Stimulated activated CD4-positive, alpha-beta T cell treated with anti-CD3 and anti-CD28 coated beads, Interleukin-2, amount 100 ng/mL, for 4 hours (primary cell): ENCODE data around the gene ATXN1.

ENCODE experiments used
- DNase-seq: peaks from one replicate; pipeline ENCODE4 v3.0.0-alpha.2; 2020; ENCODE audit warnings: low read depth

ATXN1 gene

DNA sequence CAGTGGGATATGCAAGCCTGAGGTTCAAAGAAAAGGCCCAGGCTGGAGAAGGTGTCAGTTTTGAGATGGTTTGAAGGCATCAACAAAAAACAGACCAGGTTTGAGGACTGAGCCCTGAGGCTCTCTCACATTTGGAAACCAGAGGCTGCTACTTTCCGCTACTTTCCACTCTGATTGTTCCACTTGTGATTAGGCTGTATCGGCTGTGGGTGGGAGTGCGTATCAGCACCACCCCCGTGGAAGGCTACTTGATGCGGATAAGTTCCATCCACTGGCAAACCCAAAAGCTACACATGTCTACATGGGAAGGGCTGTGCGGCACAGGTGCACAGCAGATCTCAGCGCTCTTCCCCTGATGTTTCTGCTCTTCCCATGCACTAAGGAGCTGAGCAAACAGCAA is 324.2 kb downstream of the ATXN1 start:
- peak; percentile 45 for DNase-seq

DNA sequence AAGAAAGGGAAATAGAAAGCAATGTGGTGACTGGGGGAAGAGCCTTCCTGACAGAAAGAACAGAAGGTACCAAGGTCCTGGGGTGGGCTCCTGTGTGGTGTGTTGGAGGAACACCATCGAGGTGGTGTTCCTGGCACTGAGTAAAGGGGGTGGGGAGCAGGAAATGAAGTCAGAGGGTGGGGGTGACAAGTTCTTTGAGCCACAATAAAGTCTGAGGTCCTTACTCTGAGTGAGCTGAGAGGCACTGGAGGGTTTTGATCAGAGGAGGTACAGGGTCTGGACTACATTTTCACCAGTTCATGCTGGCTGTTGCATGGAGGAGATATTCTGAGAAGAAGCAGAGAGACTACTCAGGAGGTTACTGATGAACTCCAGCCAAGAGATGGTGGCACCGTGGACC is 324.7 kb downstream of the ATXN1 start:
- no peak for DNase-seq

DNA sequence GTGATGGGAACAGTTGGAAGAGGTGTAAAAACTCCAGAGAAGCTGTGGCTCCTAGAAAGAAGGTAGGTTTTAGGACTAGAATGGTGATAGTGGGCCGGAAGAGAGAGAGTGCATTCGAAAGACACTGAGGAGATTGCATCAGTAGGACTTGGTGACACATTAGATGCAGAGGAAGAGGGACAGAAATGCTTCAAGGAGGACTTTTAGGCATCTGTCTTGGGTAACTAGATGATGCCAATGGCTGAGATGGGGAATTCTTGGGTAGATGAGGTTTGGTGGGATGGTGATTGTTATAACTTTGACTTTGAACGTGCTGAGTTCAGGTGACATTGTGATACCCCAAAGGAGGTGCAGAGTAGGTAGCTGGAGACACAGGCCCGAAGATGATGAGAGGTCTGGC is 326.4 kb downstream of the ATXN1 start:
- no peak for DNase-seq

DNA sequence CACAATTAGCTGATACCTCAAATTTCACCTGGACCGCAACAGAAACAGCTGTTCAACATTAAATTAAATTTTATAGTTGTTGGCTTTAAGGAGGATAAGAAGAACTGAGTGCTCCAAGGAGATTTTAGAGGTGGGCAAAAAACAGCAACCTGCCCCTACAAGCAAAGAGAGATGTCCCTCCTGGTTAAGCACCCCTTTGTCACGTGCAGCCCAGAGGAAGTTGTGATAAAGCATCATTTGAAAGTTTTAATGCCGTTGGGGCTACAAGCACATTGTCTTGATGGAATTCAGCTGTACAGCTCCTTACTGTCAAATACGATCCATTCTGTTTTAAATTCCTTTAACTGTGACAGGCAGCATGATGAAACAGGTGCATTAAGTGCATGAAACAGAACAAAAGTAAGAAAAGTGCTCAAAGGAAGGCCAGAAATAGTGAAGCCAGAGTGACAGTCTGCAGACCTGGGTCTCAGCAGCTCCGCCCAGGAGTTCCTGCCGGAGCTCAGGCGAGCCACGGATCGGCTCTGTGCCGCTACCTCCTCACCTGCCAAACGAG is 327.8 kb downstream of the ATXN1 start:
- DNase-seq: no peak

GRCh38 chr6:16432075-16433032 is 328.9 kb downstream of the ATXN1 start:
- no peak for DNase-seq

- no peak for DNase-seq
Measured at GRCh38 chr6:16431106-16431505, 330.2 kb downstream of the ATXN1 start.

GRCh38 chr6:16430391-16431089 is 330.7 kb downstream of the ATXN1 start:
- no peak for DNase-seq

DNA sequence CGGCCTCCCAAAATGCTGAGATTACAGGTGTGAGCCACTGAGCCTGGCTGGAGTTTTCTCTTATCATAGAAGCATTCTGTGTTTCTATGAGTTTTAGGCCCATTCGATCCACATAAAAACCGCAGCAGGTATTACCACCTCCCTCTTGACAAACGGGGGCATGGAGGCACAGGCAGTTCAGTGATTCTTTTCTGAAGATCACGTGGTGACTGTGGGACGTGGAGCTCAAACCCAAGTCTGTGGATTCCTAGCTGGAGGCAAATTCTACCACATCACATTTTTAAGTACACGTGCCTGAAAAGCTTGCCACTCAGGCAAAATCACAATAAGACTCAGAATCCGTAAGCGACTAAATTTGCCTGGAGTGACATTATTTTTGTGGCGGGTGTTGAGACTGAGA is 331.6 kb downstream of the ATXN1 start:
- DNase-seq: no peak

DNA sequence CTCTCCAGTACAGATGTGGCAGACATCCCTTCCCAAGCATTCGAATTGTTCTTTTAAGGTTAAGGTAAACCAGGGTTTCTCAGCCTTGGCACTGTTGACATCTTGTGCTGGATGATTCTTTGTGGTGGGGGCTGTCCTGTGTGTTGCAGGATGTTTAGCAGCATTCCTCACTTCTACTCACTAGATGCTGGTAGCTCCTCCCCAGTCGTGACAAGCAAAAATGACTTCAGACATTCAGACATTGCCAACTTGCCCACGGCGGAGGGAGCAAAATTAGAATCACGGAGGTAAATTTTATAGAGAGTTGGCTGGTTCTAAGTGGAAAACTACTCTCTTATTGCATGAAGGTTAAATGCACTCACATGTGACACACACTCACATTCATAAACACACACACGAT is 334.1 kb downstream of the ATXN1 start:
- no peak for DNase-seq

- DNase-seq: no peak
Measured at GRCh38 chr6:16425881-16426615, 335.2 kb downstream of the ATXN1 start.

DNA sequence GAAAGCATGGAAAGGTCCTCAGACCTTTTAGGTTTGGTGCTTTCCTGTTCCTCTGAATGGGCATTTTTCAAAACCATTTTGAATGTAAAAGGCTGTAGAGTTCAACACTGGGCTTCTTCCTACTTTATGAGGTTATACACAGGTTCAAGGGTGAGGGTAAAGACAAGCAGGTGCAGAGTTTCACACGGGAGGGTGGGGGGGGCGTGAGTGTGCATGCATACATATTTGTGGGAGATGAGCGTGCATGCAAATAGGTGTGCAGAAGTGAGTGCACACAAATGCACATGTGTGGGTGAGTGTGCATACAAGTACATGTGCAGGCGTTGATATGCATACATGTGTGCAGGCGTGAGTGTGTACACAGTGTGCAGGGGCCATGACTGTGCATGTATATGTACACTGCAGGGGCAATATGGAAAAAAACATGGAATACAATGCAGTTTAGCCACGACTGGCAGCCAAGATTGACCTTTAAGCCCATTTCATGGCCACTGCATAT is 339.7 kb downstream of the ATXN1 start:
- DNase-seq: no peak

DNA sequence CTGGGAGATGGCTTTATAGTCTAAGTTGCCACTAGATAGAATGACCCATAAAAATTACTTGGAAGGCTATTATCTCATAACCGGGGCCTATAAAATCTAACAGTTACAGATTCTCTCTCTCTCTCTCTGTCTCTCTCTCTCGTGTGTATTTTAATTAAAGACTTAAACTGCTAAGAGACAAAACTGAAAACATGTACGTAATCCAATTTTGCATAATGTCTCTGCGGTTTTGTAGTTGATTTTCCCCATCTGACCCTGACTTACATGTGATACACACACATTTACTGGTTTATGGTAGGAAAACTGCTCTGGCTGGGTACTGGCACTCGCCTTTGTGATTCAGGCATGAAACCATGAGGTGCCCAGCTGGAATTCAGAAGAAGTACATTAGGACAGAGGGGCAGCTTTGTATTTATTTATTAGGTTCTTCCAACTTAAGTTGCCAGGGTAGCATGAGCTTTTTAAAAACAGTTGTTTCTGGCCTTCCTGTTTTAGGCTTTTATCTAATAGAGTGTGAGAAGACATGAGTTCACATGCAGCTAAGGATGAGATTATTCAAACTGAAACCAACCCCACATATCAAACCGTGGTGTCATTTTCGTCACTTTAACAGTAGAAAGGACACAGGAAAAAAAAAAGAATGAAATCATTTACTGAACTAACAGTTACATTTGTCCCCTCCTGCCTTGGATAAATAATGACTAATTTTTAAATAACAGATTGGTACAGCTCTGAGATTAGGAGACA is 340.4 kb downstream of the ATXN1 start:
- no peak for DNase-seq

DNA sequence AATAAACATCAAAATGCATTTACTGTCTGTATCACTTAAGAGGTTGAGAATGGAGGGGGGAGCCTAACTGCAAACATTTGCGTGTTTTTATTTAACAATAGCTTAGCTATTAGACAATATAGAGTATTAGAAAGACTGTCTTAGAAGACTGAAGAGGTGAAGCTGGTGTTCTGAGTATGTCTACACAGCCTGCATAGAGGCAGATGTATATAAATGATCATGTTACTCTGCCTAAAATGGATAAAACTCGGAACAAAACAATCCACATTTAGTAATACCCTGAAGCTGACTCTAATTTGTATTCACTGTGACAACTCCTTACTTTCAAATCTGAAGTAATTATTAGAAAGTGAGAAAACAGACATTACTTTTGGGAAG is 340.9 kb downstream of the ATXN1 start:
- no peak for DNase-seq

- DNase-seq: no peak
Measured at GRCh38 chr6:16419636-16420336, 341.5 kb downstream of the ATXN1 start.

DNA sequence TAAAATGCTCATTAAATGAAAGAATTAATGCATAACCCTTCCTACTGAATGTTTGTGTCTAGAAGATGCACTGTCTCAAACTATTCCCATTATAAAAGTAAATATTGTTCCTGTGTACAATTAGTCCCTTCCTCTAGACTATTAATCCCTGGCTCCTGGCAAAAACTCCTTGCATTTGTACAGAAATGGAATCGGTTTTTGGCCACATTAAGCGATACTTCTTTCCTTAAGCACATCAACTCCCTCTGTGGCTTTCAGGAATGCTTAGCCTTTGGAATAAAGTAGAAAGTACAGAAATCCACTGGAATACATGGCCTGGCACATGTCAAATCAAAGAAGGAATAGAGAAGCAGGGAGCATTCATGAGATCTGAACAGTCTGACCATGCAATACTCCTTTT is 343.1 kb downstream of the ATXN1 start:
- no peak for DNase-seq

DNA sequence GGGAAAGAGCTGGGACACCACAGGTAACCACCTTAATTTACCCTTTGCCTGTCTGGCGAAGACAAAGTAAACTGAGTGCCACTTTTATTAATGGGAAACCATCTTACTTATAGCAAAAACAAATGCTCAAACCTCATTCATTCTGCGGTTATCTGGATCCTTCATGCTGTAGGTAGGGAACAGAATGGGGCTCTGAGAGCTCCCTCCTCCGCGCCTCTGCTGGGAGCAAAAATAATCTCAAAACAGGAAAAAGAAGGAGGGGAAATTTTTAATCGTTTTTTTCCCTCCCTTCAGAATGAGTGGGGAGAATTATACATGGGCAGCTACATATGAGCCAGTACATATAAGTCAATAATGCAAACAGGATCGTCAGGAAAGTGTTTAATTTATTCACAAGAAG is 345.6 kb downstream of the ATXN1 start:
- DNase-seq: no peak

- no peak for DNase-seq
Measured at GRCh38 chr6:16414205-16414604, 347.1 kb downstream of the ATXN1 start.

- DNase-seq: no peak
Measured at GRCh38 chr6:16413399-16413798, 347.9 kb downstream of the ATXN1 start.

GRCh38 chr6:16412982-16413381 is 348.3 kb downstream of the ATXN1 start:
- no peak for DNase-seq

DNA sequence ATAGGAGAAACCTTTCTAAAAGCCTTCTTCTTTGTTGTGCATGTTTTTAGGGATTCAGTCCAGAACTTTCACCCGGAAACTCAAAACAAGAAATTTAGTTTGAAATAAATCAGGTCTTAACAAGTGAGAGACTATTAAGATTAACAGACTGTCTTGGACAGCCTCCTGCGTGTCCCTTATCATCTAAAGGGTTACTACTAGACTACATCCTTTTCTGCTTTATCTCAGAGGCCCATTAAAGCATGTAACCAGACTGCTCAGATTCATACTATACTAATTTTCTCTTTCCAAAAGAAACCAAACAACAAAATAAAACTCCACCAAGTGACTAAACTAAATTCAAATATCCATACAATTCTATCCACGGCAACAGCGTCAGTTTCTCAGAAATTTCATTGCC is 349.1 kb downstream of the ATXN1 start:
- DNase-seq: no peak
